ENCODE measurements around the gene MICALL1.

MICALL1 gene

DNA sequence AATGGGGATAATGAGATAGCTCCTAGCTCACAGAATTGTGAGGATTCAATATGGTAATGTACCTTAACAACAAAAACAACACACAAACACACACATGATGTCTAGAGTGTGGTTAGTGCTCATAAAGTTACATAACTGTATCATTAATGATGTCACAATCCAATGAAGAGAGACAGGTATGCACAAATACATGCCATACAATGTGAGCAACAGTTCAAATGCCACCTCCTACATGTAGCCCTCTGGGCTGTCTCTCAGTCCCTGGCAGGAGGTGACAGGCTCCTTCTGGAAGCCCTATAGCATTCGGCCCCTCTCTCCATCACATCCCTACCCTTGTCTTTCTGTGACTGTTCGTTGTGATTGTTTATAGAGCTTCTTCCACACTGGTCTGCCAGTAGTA lies 8.3 kb upstream of the MICALL1 start:
- TF ChIP-seq, protein P1, sequence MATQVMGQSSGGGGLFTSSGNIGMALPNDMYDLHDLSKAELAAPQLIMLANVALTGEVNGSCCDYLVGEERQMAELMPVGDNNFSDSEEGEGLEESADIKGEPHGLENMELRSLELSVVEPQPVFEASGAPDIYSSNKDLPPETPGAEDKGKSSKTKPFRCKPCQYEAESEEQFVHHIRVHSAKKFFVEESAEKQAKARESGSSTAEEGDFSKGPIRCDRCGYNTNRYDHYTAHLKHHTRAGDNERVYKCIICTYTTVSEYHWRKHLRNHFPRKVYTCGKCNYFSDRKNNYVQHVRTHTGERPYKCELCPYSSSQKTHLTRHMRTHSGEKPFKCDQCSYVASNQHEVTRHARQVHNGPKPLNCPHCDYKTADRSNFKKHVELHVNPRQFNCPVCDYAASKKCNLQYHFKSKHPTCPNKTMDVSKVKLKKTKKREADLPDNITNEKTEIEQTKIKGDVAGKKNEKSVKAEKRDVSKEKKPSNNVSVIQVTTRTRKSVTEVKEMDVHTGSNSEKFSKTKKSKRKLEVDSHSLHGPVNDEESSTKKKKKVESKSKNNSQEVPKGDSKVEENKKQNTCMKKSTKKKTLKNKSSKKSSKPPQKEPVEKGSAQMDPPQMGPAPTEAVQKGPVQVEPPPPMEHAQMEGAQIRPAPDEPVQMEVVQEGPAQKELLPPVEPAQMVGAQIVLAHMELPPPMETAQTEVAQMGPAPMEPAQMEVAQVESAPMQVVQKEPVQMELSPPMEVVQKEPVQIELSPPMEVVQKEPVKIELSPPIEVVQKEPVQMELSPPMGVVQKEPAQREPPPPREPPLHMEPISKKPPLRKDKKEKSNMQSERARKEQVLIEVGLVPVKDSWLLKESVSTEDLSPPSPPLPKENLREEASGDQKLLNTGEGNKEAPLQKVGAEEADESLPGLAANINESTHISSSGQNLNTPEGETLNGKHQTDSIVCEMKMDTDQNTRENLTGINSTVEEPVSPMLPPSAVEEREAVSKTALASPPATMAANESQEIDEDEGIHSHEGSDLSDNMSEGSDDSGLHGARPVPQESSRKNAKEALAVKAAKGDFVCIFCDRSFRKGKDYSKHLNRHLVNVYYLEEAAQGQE (IDR thresholded peaks at IDR 0.05; ENCODE audit: insufficient read depth in 1 of 2, low read depth in 2 of 2, low read length in 2 of 2): no peak
- TF ChIP-seq TAF1 (IDR thresholded peaks at IDR 0.05; ENCODE audit: borderline replicate concordance, insufficient read depth, low read length): no peak
- TF ChIP-seq SIN3A (IDR thresholded peaks at IDR 0.05; ENCODE audit: borderline replicate concordance, insufficient read depth, low read length): no peak
- no peak for TF ChIP-seq POLR2AphosphoS5 (IDR thresholded peaks at IDR 0.05; ENCODE audit: low read depth, low read length)
- no peak for TF ChIP-seq FOXP2 (optimal IDR thresholded peaks at IDR 0.05; ENCODE audit: borderline replicate concordance, extremely low read depth, extremely low read length, insufficient read depth)

DNA sequence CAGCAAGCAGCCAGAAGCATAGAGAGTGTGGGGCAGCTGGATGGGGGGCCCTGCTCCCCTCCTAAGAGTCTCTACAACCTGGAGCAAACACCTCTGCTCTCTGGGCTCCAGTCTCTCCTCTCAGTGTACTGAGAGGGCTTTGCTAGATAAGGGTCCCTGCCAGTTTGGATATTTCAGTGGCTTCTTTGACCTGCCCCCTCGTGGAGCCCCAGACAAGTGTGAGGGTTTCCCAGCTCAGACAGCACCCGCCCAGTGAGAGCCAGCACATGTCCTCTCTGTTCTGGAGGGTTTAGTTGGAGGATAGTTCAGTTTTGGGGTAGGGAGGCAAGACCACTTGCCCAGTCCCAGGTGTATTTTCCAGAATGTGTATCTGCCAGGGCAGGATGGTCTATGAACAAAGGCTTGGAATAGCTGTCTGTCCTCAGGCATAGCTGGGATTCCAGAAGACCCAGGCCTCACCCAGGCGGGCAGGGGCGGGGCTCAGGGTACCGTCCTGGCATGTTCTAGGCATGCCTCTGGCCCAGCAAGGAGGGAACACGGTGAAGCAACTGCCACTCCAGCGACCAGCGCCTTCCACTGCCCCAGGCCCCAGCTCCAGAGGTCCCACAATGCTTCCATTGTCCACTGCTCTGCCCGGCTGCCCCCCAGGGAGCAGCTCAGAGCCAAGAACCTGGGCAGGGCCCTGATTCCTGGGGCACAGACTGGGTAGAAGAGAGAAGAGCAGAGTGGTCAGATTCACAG lies 7.5 kb upstream of the MICALL1 start:
- TF ChIP-seq FOXP2 (optimal IDR thresholded peaks at IDR 0.05; ENCODE audit: borderline replicate concordance, extremely low read depth, extremely low read length, insufficient read depth): no peak
- TF ChIP-seq TAF1 (IDR thresholded peaks at IDR 0.05; ENCODE audit: borderline replicate concordance, insufficient read depth, low read length): no peak
- TF ChIP-seq POLR2AphosphoS5 (IDR thresholded peaks at IDR 0.05; ENCODE audit: low read depth, low read length): no peak
- no peak for TF ChIP-seq SIN3A (IDR thresholded peaks at IDR 0.05; ENCODE audit: borderline replicate concordance, insufficient read depth, low read length)
- TF ChIP-seq, protein P1 (IDR thresholded peaks at IDR 0.05; ENCODE audit: insufficient read depth in 1 of 2, low read depth in 2 of 2, low read length in 2 of 2): no peak

DNA sequence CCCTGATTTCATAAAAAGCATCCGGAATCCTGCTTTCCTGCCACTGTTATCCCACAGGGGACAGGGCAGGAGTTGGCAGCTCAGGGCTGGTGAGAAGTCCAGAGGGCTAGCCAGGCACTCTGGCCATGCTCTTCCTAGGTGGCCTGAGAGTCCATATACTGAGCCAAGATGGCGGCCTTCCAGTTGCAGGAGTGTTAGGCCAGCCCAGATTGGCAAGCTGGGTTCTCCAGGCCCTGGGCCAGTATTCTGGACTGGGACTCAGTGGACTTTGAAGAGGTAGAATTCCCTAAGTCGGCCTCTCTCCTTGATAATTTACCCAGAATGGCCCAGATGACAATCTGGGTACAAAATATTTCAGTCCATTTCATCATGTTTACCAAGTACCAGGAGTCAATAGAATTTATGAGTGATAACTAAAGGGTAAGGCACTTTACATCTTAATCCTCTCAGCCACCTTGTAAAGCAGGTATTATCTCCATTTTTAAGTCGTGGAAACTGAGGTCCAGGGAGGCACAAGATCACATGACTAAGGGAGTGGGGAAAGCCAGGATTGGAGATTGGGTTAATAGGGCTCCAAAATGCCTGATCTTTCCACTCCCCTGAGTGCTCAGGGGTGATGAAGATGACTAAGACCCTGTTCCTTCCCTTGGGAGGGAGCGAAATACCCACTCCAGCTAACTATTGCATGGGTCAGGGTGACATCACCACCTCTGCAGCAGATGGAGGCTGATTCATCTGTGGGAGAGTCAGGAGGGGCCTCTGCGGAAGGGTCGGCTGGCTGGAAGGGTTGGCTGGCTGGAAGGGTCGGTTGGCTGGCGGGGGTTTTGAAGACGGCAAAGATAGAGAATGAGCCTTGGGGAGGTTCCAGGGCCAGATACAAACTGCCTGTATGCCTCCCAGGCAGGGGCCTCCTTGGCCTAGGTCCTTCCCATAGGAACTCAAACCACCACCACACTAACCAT lies 1.2 kb upstream of the MICALL1 start:
- TF ChIP-seq TAF1 (IDR thresholded peaks at IDR 0.05; ENCODE audit: borderline replicate concordance, insufficient read depth, low read length) (no peak), POLR2AphosphoS5 (IDR thresholded peaks at IDR 0.05; ENCODE audit: low read depth, low read length) (no peak), SIN3A (IDR thresholded peaks at IDR 0.05; ENCODE audit: borderline replicate concordance, insufficient read depth, low read length) (no peak), FOXP2 (optimal IDR thresholded peaks at IDR 0.05; ENCODE audit: borderline replicate concordance, extremely low read depth, extremely low read length, insufficient read depth) (no peak)
- TF ChIP-seq, protein P1 (IDR thresholded peaks at IDR 0.05; ENCODE audit: insufficient read depth in 1 of 2, low read depth in 2 of 2, low read length in 2 of 2): no peak

DNA sequence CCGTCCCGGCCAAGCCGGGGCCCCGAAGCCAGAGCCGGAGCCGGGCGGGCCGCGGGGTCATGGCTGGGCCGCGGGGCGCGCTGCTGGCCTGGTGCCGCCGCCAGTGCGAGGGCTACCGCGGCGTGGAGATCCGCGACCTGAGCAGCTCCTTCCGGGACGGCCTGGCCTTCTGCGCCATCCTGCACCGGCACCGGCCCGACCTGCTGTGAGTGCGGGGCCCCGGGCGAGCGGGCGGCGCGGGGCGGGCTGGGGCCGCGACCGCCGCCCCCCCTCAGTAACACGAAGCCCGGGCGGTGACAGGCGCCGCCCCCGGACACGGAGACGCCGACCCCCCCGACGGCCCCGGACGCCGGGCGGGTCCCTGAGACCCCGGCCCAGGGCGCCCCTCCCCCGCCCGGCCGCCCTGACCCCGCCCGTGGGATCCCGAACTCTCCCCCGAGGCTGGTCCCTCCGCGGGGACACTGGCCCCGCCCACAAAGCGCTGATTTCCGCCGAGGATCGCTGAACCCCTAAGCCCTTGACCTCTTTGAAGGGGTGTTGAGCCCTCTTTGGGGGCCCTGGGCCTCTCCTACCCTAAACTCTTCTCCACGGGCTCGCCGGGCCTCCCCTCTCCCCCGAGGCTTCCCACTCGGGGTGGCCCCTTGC lies 389 bp downstream of the MICALL1 start:
- TF ChIP-seq, protein P1 (IDR thresholded peaks at IDR 0.05; ENCODE audit: insufficient read depth in 1 of 2, low read depth in 2 of 2, low read length in 2 of 2): no peak
- TF ChIP-seq SIN3A (IDR thresholded peaks at IDR 0.05; ENCODE audit: borderline replicate concordance, insufficient read depth, low read length) (no peak), TAF1 (IDR thresholded peaks at IDR 0.05; ENCODE audit: borderline replicate concordance, insufficient read depth, low read length) (no peak), FOXP2 (optimal IDR thresholded peaks at IDR 0.05; ENCODE audit: borderline replicate concordance, extremely low read depth, extremely low read length, insufficient read depth) (no peak), POLR2AphosphoS5 (IDR thresholded peaks at IDR 0.05; ENCODE audit: low read depth, low read length) (no peak)
